ENCODE results near the gene APC2.

GRCh38 chr19:1459479-1459878 lies 9.6 kb downstream of the APC2 start:
- no peak for TF ChIP-seq EZH2phosphoT487 (IDR thresholded peaks at IDR 0.05; ENCODE audit: borderline replicate concordance, low read length)
- TF ChIP-seq, protein P1, sequence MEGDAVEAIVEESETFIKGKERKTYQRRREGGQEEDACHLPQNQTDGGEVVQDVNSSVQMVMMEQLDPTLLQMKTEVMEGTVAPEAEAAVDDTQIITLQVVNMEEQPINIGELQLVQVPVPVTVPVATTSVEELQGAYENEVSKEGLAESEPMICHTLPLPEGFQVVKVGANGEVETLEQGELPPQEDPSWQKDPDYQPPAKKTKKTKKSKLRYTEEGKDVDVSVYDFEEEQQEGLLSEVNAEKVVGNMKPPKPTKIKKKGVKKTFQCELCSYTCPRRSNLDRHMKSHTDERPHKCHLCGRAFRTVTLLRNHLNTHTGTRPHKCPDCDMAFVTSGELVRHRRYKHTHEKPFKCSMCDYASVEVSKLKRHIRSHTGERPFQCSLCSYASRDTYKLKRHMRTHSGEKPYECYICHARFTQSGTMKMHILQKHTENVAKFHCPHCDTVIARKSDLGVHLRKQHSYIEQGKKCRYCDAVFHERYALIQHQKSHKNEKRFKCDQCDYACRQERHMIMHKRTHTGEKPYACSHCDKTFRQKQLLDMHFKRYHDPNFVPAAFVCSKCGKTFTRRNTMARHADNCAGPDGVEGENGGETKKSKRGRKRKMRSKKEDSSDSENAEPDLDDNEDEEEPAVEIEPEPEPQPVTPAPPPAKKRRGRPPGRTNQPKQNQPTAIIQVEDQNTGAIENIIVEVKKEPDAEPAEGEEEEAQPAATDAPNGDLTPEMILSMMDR (IDR thresholded peaks at IDR 0.05; ENCODE audit: low read depth, low read length, poor library complexity, severe bottlenecking): no peak

All from DOHH2 (cell line).